Measurements from ENCODE around the gene GGNBP2. TPM values are rescaled to one million over a fixed set of nuclear protein-coding genes. Genes with fewer than 3 reads are reported as not detected.

GGNBP2 gene
- total RNA-seq, 3 donors from 2014 or later = 60.6 to 85.5 (median 84.0) TPM

GRCh38 chr17:36614081-36614480, 69.4 kb downstream of the GGNBP2 start:
- TF ChIP-seq POLR2A (IDR thresholded peaks at IDR 0.05) = no peak
- TF ChIP-seq CTCF (IDR thresholded peaks at IDR 0.05) = no peak
- TF ChIP-seq POLR2AphosphoS5 (IDR thresholded peaks at IDR 0.05) = no peak
- Histone ChIP-seq H3K9me3 (no peaks in the 10 kb centered on the region), H3K4me3 (no peak overlapping the region), H3K4me1 (no peaks in the 10 kb centered on the region), H3K36me3 (no peaks in the 10 kb centered on the region), H3K27me3 (no peaks in the 10 kb centered on the region), H3K27ac (no peak overlapping the region)
- no peak for DNase-seq (ENCODE audit: low spot score in 2 of 2)
- intact Hi-C loops (cut with DNase I; ENCODE audit: low total_unique reads) = no loop called here

DNA sequence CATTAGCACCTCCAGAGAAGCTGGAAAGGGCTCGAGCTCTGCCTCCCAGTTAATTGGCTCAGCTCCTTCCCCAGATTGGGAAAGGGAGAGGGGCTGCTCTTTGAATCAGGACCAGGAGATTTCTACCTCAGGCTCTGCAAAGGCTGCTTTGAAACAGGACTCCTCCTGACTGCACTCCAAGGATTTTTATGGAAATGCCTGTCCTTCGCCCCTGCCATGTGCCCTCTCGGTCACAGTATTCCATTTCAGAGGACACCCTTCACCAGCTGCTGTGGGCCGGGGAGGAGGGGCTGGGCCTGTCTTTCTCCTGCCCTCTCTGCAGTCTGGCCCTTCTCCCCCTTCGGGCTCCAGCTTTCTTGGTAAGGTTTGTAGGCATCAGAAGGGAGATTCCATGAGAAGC, 70.2 kb downstream of the GGNBP2 start:
- DNase-seq (ENCODE audit: low spot score in 2 of 2) = no peak
- Histone ChIP-seq H3K4me1 (no peaks in the 10 kb centered on the region), H3K27ac (no peak overlapping the region), H3K9me3 (no peaks in the 10 kb centered on the region), H3K36me3 (no peaks in the 10 kb centered on the region), H3K27me3 (no peaks in the 10 kb centered on the region), H3K4me3 (no peak overlapping the region)
- intact Hi-C loops (cut with DNase I; ENCODE audit: low total_unique reads) = no loop called here
- TF ChIP-seq POLR2A (IDR thresholded peaks at IDR 0.05) = no peak
- no peak for TF ChIP-seq CTCF (IDR thresholded peaks at IDR 0.05)
- no peak for TF ChIP-seq POLR2AphosphoS5 (IDR thresholded peaks at IDR 0.05)

GRCh38 chr17:36616061-36617029, 71.6 kb downstream of the GGNBP2 start:
- Histone ChIP-seq H3K4me1 (no peaks in the 10 kb centered on the region), H3K36me3 (no peaks in the 10 kb centered on the region), H3K27me3 (no peaks in the 10 kb centered on the region), H3K4me3 (no peak overlapping the region), H3K9me3 (no peaks in the 10 kb centered on the region), H3K27ac (no peak overlapping the region)
- DNase-seq (ENCODE audit: low spot score in 2 of 2) = no peak
- intact Hi-C loops (cut with DNase I; ENCODE audit: low total_unique reads) = no loop called here
- TF ChIP-seq CTCF (IDR thresholded peaks at IDR 0.05) (no peak), POLR2AphosphoS5 (IDR thresholded peaks at IDR 0.05) (no peak)

- intact Hi-C loops (cut with DNase I; ENCODE audit: low total_unique reads) = no loop called here
- Histone ChIP-seq H3K27ac (no peak overlapping the region), H3K4me1 (no peaks in the 10 kb centered on the region), H3K36me3 (no peaks in the 10 kb centered on the region), H3K27me3 (no peaks in the 10 kb centered on the region), H3K9me3 (no peaks in the 10 kb centered on the region), H3K4me3 (no peak overlapping the region)
- TF ChIP-seq POLR2A (IDR thresholded peaks at IDR 0.05) (no peak), CTCF (IDR thresholded peaks at IDR 0.05) (no peak), POLR2AphosphoS5 (IDR thresholded peaks at IDR 0.05) (no peak)
- no peak for DNase-seq (ENCODE audit: low spot score in 2 of 2)
These were observed 73.1 kb downstream of the GGNBP2 start for GRCh38 chr17:36617773-36618172.

DNA sequence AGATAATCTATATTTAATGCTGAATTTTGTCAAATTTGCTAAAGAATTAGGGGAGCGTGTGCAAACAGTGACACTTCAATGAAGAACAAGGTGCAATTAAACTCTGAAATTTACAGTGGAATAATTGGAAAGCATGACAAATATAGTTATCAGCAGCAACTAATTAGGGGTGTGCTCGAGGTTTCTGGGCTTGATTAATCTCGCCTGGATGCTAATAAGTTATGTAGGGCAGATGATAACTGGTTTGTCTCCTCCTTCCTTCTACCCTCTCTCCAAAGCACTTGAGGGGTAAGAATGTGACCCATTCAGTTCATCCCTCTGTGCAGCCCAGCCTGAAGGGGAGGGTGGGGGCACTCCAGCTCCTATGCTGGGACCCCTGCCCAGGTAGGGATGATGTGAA, 78.6 kb downstream of the GGNBP2 start:
- DNase-seq (ENCODE audit: low spot score in 2 of 2) = no peak
- Histone ChIP-seq H3K27ac (no peak overlapping the region), H3K9me3 (no peaks in the 10 kb centered on the region), H3K36me3 (no peaks in the 10 kb centered on the region), H3K27me3 (no peaks in the 10 kb centered on the region), H3K4me3 (no peak overlapping the region), H3K4me1 (no peaks in the 10 kb centered on the region)
- intact Hi-C loops (cut with DNase I; ENCODE audit: low total_unique reads) = loop anchor here (10.0 kb wide), 1 partner anchor 422 kb away; no protein-coding TSS in a partner anchor
- TF ChIP-seq CTCF (IDR thresholded peaks at IDR 0.05) (no peak), POLR2AphosphoS5 (IDR thresholded peaks at IDR 0.05) (no peak), POLR2A (IDR thresholded peaks at IDR 0.05) (no peak)
